HG02763 (cell line): ENCODE measurements around the gene BTBD6.
"Not testable (repeated sequence)": the region's sequence is repeated elsewhere in the genome, so short reads cannot be mapped to it uniquely, and the experiment has no call there.

Source experiments
- ATAC-seq: cut with Tn5 transposase; IDR thresholded peaks from one replicate; pipeline ENCODE4 v1.9.1; 2021; ENCODE audit warnings: mild to moderate bottlenecking, moderate library complexity; ENCODE audit not compliant: unreplicated experiment

The BTBD6 gene

DNA sequence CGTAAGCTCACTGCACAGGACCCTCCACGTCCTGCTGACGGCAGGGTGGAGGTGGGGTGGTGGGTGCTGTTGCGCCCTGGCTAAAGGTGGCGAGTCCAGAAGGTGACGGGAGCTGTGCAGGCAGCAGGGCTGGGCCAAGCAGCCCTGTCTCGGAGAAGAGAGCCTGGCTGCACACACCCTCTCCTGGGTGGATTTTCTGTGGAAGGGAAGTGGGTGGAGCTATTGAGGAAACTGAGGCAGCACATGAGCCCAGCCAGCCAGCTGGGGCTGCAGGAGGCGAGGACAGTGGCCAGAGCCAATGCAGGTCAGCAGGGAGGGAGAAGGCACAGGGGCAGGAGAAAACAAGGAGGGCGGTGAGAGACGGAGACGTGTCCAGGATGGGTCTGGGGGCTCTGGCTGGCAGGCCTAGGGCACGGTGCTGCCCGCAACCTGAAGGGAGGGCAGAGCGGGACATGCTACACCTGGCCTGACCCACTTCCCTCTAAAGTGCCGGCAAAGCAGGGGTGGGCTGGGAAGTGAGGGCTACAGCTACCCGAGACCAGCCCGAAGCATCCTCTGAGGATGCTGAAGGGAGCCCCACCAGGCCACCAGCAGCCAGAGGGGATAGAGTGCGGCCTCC lies 20.5 kb downstream of the BTBD6 start:
- no peak for ATAC-seq

DNA sequence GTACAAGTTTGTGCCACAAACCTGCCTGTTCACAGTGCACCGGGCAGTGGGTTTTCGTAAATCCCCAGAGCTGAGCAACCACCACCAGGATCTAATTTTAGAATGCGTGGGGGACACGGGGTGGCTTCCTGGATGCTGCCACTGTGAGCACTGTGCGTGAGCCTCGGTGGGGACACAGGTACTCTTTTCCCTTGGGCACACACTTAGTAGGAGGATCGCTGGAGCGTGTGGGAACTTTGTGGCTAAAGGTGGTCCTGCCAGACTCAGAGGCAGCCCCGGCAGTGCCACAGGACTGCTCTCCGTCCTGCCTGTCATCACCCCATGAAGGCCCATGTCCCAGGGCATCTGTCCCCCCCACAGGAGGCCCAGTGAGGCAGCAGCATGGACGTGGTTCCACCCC lies 21.1 kb downstream of the BTBD6 start:
- no peak for ATAC-seq

DNA sequence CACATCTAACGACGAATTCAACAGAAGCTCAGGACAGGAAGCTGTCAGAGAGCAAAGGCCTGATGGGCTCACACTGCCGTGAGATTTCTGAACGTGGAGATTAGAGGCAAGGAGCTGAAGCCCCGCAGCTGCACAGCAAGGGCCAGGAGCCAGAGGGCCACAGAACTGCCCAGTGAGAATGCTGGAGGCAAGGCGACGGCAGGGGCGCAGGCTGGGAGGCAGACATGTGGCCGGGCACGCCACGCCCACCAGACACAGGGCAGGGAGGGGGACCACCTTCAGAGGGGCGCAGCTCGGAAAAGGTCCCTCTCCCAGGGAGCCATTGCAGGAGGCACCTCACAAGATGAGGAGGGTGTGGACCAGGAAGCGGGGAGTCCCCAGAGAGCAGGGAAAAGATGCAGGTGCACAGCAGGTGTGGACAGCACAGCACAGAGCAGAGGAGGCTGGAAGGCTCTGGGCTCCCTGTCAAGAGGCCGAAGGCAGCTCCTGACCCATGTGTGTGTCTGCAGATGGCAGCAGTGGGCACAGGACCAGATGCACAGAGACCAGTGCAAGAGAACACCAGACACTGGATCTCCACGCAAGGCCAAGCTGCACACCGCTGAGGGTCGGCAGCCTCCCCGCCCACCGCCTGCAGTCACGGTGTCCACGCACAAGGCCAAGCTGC lies 23.0 kb downstream of the BTBD6 start:
- no peak for ATAC-seq

DNA sequence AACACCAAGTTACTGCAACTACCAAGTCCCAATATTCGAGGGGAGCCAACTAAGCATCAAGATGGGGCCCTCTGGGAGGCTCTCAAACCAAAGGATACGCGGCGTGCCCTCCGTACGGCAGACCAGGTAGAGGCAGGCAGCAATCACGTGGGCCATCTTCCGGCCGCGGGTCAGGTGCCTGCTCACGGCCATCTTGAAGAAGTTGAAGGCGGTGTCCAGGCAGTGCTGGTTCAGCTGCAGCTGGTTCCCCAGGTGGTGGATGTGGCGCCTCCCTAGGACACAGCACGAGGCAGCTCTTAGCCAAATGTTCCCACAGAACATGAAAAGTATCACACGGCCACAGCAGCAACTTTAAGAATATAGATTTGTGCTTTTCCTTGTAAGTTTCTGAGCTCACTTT lies 24.3 kb downstream of the BTBD6 start:
- ATAC-seq = no peak

DNA sequence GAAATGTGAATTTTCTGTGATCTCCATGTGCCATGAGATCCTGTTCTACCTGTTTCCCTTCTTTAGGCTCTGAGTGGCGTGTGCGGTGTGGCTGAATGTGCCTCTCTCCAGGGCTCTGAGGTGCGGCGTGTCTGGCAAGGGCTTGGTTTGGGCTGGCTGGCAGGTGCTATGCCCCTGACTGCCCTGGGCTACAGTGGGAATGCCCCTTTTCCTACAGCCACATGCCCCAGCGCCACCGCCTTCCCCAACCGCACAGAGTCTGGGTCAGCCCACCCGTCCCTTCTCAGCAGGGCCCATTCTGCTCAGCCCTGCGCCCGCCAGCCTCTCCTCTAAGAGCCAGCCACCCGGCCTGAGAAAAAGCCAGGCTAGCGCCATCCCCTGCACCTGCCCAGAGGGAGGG lies 24.7 kb downstream of the BTBD6 start:
- no peak for ATAC-seq

DNA sequence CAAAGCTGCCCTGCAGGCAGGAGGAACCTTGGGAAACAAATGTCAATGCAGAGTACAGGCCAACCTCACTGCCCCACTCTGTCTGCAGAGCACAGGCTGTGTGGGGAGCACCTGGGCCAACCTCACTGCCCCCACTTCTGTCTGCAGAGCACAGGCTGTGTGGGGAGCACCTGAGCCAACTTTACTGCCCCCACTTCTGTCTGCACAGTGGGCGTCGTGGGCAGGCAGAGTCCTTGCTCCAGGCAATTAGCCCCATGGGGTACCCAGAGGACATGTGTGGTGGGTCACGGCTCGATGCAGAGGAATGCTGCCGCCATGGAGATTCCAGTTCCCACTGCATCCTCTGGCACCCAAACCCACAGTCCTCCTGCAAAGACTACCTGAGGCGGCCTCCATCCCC lies 26.3 kb downstream of the BTBD6 start:
- ATAC-seq = no peak

DNA sequence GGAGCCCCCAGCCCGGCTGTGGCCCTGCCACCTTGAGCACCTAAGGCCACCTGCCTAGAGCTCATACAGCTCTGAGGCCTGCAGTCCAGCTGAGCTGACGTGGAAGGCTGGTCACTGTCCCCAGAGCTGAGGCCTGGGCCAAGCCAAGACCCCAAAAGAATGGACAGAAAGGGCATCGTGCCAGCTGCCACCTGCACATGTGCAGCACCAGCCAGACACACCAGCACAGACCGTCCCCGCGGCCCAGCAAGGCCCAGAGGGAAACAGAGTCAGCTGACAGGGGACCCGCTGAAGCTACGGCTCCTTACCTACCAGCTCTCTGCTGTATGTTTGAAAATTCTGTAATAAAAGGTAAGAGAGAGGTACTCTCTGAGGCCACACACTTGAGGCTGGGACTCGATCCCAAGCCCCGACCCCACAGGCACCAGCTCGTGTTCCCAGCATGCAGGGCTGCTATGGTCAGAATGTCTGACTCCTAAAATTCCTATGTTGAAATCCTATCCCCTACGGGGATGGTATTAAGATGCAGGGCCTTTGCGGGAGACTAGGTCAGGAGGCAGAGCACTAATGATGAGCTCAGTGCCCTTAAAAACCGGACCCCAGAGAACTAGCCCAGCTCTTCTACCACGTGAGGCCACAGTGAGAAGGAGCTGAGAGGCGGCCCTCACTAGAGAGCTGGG lies 27.1 kb downstream of the BTBD6 start:
- no peak for ATAC-seq

DNA sequence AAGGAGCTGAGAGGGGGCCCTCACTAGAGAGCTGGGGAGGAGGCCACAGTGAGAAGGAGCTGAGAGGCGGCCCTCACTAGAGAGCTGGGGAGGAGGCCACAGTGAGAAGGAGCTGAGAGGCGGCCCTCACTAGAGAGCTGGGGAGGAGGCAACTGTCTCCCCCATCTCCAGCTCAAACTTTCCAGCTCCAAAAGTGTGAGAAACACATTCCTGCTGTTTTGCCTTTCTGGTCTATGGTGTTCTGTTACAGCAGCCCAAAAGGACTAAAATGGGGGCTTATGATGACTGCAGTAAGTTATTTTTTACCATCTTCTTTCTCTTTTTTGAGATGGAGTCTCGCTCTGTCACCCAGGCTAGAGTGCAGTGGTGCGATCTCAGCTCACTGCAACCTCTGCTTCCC lies 29.1 kb downstream of the BTBD6 start:
- not testable (repeated sequence) for ATAC-seq

DNA sequence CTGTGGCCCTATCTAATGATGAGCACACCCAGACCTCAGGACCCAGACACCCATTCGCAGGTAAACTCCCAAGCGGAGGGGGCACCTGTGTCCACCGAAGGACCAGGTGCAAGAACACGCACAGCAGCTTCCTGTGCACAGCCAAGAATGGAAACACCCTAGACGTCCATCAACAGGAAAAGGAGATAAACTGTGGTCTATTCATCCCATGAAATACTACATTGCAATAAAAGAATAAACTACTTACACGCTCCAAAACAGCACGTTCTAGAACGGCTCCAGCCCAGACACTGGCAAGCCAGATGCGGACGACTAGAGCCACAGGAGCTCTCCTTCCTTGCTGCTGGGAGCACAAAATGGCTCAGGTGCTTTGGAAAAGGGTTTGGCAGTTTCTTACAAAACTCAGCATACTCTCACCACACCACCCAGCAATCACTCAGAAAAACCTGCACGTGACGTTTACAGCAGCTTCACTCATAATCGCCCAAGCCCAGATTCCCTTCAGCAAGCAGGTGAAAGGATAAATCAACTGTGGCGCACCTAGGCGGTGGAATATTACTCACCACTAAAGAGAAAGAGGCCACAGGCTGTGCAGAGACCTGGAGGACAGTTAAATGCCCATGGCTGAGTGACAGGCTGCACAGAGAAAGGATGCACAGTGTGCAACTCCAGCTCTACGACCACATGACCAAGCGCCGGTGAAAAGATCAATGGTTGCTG lies 31.5 kb downstream of the BTBD6 start:
- no peak for ATAC-seq

DNA sequence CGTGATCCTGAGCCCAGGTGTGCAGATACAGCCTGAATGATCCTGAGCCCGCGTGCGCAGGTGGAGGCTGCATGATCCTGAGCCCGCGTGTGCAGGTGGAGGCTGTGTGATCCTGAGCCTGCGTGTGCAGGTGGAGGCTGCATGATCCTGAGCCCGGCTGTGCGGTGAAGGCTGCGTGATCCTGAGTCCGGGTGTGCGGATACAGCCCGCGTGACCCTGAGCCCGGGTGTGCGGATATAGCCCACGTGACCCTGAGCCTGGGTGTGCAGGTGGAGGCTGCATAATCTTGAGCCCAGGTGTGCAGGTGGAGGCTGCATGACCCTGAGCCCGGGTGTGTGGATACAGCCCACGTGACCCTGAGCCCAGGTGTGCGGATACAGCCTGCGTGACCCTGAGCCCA lies 32.2 kb downstream of the BTBD6 start:
- no peak for ATAC-seq

DNA sequence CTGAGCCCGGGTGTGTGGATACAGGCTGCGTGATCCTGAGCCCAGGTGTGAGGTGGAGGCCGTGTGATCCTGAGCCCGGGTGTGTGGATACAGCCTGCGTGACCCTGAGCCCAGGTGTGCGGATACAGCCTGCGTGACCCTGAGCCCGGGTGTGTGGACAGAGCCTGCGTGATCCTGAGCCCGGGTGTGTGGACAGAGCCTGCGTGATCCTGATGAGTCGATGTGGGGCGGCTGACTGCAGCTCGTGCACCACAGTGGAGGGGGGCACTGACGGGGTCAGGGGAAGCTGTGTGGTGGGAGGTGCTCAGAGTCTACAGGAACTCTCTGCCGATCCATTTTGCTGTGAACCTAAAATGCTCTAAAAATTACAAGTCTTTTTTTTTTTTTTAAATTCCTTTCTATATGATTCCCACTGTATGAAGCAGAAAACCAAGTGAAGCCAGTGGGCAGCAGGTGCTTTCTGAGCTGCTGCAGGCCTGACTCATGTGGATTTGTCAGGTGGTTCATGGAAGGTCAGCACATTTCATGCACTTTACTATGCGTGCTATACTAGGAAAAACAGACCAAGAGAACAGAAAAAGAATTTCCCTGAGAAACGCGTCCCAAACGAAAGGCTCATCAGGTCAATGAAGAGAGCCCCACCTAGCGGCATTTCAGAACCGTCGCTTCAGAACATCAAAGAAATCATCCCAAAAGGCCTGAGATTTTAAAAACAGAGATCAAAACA lies 33.2 kb downstream of the BTBD6 start:
- no peak for ATAC-seq

DNA sequence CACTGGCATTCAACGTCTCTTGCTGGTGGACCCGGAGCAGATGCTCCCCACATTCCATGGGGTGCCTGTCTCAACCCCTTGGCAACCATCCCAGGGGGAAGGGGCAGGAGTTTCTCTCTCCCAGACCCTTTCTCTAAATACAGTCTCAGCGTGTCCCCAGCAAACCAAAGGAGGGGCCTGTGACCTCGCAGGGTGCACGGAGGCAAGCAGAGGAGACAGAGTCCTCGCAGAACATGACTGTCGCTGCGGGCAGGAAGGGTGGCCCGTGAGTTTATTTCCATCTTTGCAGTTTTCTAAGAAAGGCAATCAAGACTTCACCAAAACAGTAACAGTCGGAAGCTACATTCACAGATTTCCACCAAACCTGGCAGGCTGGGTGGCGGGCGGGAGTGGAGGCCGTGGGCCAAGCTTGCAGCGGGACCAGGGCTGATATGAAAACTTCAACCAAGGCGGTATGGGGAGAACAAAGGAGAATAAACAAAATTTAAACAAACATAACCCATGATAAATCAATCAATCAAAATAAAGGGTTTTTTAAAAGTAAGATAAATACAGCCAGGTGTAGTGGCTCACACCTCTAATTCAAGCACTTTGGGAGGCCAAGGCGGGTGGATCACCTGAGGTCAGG lies 33.9 kb downstream of the BTBD6 start:
- ATAC-seq = no peak

DNA sequence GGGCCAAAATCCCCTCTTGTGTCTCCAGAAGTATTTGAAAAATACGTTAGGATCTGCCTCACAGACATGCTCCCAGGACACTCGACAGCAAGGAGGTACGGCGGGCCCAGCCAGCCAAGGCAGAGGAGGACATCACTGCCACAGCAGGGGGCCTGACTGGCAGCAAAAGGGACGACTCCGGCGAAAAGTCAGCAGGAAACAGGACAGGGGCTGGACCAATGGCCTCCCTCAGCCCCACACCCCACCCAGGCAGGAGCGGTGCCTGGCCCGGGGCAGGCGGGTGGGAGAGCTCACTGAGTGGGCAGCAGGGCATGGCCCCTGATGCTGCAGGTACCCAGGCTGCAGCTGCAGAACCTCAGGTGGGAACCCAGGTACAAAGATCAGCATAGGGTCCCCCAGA lies 34.7 kb downstream of the BTBD6 start:
- ATAC-seq = no peak

DNA sequence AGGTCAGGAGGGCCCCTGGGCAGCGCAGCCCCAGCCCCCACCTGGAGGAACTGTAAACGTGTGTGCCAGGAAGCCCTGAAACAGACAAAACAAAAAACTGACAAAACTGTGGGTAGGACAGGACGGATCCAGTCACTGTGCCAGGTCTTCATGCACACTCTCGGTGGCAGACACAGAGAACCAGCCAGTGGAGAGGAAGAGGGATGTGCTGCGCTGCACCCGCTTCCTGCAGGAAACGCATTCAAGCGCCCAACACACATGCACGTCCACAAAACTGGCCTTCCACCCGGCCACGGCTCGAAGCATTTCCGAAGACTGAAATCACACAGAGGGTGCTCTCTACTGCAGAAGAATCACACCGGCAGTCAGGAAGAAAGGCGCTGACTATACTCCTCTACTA lies 35.6 kb downstream of the BTBD6 start:
- no peak for ATAC-seq

DNA sequence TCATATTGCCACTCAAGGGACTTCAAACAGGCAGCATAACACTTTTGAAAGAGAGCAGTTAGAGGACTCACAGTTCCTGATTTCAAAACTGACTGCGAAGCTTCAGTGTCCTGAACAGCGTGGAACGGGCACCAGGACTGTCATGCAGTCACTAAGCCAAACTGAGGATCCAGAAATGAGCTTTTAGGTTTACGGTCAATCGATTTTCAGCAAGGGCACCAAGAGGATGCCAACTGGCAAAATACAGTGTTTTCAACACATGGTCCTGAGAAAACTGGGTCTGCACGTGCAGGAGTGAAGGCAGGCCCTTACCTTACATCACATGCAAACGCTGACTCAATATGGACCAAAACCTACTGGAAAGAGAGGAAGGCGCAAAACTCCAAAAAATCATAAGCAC lies 36.8 kb downstream of the BTBD6 start:
- ATAC-seq = no peak

DNA sequence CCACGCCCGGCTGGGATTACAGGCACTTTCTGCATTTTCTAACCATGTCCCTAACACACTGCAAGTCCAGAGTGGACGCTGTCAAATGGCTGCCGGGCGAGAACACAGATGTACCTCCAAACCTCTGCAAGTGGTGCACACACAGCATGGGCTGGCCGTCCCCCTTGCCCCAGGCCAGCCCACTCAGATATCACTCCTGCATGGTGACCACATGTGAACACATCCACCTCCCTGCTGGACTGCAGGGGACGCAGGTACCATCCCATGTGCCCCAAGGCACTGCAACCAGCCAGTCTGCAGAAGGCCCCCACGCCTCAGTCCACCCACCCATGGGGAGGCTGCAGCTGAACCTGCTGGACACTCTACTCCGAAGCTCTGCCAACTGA lies 38.4 kb downstream of the BTBD6 start:
- ATAC-seq = no peak

DNA sequence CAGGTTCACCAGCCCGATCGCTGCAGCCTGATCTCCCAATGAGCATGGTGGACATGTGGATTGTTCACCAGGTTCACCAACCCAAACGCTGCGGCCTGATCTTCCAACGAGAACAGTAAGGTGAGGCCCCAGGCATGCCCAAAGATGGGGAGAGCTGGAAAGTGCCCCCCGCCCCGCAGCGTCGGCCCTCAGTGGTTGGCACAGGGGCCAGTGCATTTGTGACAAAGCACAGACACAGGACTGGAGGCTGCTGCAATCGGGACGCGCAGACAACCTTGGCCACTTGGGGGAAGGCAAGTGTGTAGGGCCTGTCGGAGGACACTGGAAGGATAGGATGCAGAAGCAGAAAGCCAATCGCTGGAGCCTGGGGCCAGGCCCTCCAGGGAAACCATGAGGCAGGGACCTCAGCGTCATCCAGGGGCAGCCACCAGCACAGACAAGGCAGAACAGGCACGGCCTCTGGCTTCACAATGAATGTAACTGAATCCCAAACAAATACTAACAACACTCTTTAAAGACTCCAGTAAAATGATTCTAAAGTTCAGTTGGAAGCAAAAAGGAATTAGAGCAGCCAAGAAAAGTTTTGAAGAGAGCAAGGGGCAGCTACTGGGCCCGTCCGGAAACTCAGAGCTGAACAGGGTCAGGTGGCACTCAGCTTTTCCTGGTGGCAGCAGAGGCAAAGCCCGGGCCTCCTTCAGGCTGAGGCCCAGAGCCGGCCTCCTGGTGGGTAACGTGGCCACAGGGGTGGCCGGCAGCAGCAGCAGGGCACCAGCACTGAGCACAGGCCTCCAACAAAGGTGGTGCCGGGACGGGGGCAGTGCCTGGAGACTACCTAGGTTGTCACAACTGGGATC lies 39.1 kb downstream of the BTBD6 start:
- no peak for ATAC-seq

DNA sequence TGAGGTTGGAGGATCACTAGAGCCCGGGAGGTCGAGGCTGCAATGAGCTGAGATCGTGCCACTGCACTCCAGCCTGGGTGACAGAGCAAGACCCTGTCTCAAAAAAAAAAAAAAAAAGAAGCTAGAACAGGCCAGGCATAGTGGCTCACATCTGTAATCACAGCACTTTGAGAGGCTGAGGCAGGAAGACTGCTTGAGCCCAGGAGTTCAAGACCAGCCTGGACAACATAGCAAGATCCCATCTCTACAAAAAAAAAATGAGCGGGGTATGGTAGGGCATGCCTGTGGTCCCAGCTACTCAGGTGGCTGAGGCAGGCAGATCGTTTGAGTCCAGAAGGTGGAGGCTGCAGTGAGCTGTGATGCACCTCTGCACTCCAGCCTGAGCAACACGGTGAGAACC lies 40.6 kb downstream of the BTBD6 start:
- not testable (repeated sequence) for ATAC-seq

DNA sequence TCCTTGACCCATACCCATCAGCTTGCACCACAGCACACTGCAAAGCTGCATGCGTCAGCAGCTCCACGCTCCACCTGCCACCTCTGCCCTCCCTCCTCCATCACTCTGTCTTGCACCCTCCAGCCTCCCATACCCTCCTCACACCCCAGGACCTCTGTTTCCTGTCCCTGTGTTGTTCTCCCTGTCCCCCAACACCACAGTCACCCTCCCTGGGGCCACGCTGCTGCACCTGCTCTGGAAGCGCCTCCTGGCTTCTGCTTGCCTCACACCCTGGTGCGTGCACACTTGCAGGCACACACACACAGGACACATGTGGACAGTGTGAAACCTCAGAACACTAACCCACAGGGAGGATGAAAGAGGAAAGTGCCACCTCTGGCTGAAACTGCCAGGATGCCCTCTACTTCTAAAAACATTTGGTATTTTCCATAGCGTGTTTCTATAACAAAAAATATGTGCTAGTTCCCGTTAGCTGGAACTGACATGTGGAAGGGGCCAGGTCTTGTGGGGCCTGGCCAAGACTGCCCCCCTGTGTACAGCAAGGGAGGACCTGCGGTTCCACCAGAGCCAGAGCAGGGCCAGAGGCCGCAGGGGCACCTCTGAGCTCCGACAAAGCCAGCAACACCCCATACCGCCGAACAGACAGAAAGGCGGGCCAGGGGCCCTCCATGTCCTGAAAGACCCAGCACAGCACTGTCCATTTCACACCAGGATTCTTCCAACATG lies 42.5 kb downstream of the BTBD6 start:
- no peak for ATAC-seq
